Breast epithelium (tissue), 4 donors: ENCODE results near the gene UGT1A10. TPM values are rescaled to one million over a fixed set of nuclear protein-coding genes. Genes with fewer than 3 reads are reported as not detected.
"Not testable (repeated sequence)": the region's sequence is repeated elsewhere in the genome, so short reads cannot be mapped to it uniquely, and the experiment has no call there.

ENCODE experiments used
- DNase-seq, 2 donors: peaks; one replicate each; pipeline ENCODE4 v3.0.0-alpha.2; 2019; ENCODE audit warnings: low spot score in 2 of 2
- H3K27ac ChIP-seq, 2 donors: fragments of 200-600 bp; sonication (generic) in 1 of 2; one replicate each; pipeline ENCODE4 v1.5.1; 2016 to 2019; ENCODE audit warnings: mild to moderate bottlenecking in 1 of 2
- H3K27me3 ChIP-seq, 2 donors: fragments of 200-600 bp; sonication (generic) in 1 of 2; one replicate each; pipeline versions ENCODE4 v1.5.1 to v1.6.0; 2017 to 2019; ENCODE audit warnings: control low read depth in 1 of 2, mild to moderate bottlenecking in 1 of 2
- H3K36me3 ChIP-seq: fragments of 200-600 bp; one replicate; pipeline ENCODE4 v1.5.1; 2019
- H3K4me1 ChIP-seq, 2 donors: fragments of 200-600 bp; sonication (generic); one replicate each; pipeline ENCODE4 v1.5.1; 2016 to 2019; ENCODE audit warnings: control low read depth in 1 of 2
- H3K4me3 ChIP-seq, 3 donors: fragments of 200-600 bp; sonication (generic); 1 replicate in 2 of 3; 2 replicates in 1 of 3; pipeline ENCODE4 v1.5.1; 2016 to 2019; ENCODE audit warnings: mild to moderate bottlenecking in 3 of 3, moderate library complexity in 2 of 3
- H3K9me3 ChIP-seq, 2 donors: fragments of 200-600 bp; sonication (generic) in 1 of 2; one replicate each; pipeline ENCODE4 v1.5.1; 2016 to 2019; ENCODE audit warnings: control low read depth in 1 of 2
- POLR2A ChIP-seq: fragments of 450-650 bp; IDR thresholded peaks from one replicate; pipeline ENCODE4 v1.6.1; 2016; ENCODE audit warnings: antibody characterized with exemption, mild to moderate bottlenecking, moderate library complexity
- POLR2AphosphoS5 ChIP-seq, 3 donors: sonication (generic); formaldehyde crosslinking; IDR thresholded peaks; one replicate each; pipeline ENCODE4 v1.6.1; 2017; ENCODE audit warnings: antibody characterized with exemption in 3 of 3
- intact Hi-C: fragments of 100-400 bp; cut with DNase I; formaldehyde crosslinking; loops from one replicate; pipeline ENCODE4 v1.15.1; 2023; ENCODE audit warnings: low total_unique reads
- total RNA-seq, 3 donors: library from RNA; depleted of rRNA; stranded (reverse); fragments of >200 nt; gene quantifications; one replicate each; pipeline ENCODE4 v1.1.0, GENCODE V29; 2016
- TF ChIP-seq, protein P1 (sequence below), 3 donors: fragments of 450-650 bp; IDR thresholded peaks; one replicate each; pipeline ENCODE4 v1.5.1; 2016 to 2017; ENCODE audit warnings: antibody characterized with exemption in 3 of 3, mild to moderate bottlenecking in 3 of 3, moderate library complexity in 3 of 3

Gene UGT1A10
- total RNA-seq, 3 donors from 2014 or later: not detected

DNA sequence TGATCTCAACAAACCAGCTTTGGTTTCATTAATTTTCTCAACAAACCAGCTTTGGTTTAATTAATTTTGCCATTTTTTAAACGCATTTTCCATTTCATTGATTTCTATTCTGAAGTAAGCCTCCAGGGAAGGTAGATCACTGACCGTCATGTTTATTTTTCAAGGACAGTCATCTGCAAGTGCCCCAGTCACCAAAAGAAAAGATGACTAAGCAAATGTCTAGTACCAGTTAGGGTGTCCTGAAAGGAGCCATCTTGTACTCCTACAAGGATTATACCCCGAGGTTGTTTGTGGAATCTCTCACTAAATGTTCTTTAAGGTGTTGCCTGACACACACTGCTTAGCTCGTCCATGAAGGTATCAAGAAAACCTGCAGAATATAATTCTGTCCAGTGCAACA, 25.0 kb upstream of the UGT1A10 start:
- H3K4me1 ChIP-seq: no peaks in the 10 kb centered on the region
- H3K36me3 ChIP-seq: no peaks in the 10 kb centered on the region
- peaks cover 5 to 19% of the 10 kb centered on the region in 2 donors for H3K9me3 ChIP-seq
- H3K4me3 ChIP-seq: no peak overlapping the region
- no peaks in the 10 kb centered on the region for H3K27me3 ChIP-seq
- no peak for TF ChIP-seq POLR2A
- TF ChIP-seq, protein P1, sequence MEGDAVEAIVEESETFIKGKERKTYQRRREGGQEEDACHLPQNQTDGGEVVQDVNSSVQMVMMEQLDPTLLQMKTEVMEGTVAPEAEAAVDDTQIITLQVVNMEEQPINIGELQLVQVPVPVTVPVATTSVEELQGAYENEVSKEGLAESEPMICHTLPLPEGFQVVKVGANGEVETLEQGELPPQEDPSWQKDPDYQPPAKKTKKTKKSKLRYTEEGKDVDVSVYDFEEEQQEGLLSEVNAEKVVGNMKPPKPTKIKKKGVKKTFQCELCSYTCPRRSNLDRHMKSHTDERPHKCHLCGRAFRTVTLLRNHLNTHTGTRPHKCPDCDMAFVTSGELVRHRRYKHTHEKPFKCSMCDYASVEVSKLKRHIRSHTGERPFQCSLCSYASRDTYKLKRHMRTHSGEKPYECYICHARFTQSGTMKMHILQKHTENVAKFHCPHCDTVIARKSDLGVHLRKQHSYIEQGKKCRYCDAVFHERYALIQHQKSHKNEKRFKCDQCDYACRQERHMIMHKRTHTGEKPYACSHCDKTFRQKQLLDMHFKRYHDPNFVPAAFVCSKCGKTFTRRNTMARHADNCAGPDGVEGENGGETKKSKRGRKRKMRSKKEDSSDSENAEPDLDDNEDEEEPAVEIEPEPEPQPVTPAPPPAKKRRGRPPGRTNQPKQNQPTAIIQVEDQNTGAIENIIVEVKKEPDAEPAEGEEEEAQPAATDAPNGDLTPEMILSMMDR (IDR thresholded peaks at IDR 0.05): no peak
- TF ChIP-seq POLR2AphosphoS5 (IDR thresholded peaks at IDR 0.05): no peak
- intact Hi-C loops: no loop called here
- no peak for DNase-seq
- no peak overlapping the region for H3K27ac ChIP-seq

DNA sequence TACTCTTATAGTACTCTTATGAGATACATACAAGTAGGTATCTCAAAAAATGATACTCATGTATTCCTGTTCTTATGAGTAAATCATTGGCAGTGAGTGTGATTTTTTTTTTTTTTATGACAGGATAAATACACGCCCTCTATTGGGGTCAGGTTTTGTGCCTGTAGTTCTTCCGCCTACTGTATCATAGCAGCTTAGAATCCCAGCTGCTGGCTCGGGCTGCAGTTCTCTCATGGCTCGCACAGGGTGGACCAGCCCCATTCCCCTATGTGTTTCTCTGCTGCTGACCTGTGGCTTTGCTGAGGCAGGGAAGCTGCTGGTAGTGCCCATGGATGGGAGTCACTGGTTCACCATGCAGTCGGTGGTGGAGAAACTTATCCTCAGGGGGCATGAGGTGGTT, 18.8 kb upstream of the UGT1A10 start, which contains the start of gene UGT1A8:
UGT1A8 (plus strand) TSS at position 158 of the 400 bp plus-strand sequence; CDS start at position 233, 75 bp downstream.
- intact Hi-C loops, H3K36me3 ChIP-seq, DNase-seq, H3K9me3 ChIP-seq, H3K4me3 ChIP-seq, H3K27me3 ChIP-seq, H3K27ac ChIP-seq, H3K4me1 ChIP-seq: not testable (repeated sequence)

DNA sequence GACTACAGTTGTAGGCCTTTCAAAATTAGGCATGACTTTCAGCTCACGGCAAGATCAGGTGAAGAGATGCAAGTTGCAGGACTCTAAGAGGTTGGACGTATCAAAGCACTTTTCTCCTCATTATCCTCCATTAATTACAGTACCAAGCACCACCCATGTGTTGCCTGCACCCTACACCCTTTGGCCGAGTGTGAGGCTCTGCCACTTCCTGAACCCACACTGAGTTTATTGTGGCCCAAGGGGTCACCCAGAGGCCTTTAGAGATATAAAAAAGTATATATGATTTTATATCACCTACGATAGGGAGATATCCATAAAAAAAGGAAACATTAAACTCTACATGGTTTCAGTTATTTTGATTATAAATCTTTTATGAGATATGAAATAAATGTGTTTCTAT, 16.0 kb upstream of the UGT1A10 start:
- Histone ChIP-seq H3K36me3 (no peaks in the 10 kb centered on the region), H3K4me1 (no peaks in the 10 kb centered on the region), H3K4me3 (no peak overlapping the region), H3K27ac (no peak overlapping the region), H3K9me3 (no peaks in the 10 kb centered on the region), H3K27me3 (no peaks in the 10 kb centered on the region)
- TF ChIP-seq POLR2A (no peak), POLR2AphosphoS5 (IDR thresholded peaks at IDR 0.05) (no peak)
- TF ChIP-seq, protein P1 (IDR thresholded peaks at IDR 0.05): no peak
- intact Hi-C loops: no loop called here
- no peak for DNase-seq

DNA sequence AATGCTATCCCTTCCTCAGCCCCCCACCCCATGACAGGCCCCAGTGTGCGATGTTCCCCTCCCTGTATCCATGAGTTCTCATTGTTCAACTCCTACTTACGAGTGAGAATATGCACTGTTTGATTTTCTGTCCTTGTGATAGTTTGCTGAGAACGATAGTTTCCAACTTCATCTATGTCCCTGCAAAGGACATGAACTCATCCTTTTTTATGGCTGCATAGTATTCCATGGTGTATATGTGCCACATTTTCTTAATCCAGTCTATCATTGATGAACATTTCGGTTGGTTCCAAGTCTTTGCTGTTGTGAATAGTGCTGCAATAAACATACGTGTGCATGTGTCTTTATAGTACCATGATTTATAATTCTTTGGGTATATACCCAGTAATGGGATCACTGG, 14.4 kb upstream of the UGT1A10 start:
- intact Hi-C loops, DNase-seq, H3K4me3 ChIP-seq, H3K27me3 ChIP-seq, H3K9me3 ChIP-seq, H3K27ac ChIP-seq, H3K36me3 ChIP-seq, H3K4me1 ChIP-seq: not testable (repeated sequence)

DNA sequence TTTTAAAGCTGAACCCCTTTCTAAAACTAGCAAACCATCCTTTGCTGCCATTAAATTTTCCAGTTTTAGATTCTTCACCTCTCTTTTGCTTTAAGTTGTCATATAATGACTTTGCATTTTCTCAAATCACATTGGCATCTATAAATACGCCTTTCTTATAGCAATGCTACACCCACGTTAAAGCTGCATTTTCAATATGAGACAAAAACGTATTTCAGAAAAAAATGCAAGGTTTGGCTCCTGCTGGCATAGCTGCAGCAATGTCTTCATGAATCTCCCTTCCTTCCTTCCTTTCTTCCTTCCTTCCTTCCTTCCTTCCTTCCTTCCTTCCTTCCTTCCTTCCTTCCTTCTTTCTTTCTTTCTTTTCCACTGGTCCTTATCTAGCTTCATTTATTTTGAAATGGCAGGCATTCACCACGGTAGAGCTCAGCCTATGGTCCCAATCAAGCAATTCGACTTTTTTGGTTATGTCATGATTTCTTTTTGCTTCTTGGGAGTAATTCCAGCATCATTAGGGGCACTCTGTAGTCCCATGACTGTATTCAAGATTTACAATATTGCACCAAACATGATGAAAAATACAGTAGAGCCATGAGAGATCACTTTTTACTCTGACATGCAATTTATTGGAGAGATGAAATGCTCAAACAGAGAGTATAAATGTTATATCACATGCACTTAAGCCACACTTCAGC, 8.8 kb upstream of the UGT1A10 start:
- H3K9me3 ChIP-seq: peaks cover 0 to 19% of the 10 kb centered on the region in 2 donors
- TF ChIP-seq, protein P1 (IDR thresholded peaks at IDR 0.05): no peak
- TF ChIP-seq POLR2AphosphoS5 (IDR thresholded peaks at IDR 0.05): no peak
- TF ChIP-seq POLR2A: no peak
- DNase-seq: no peak
- intact Hi-C loops: no loop called here
- no peaks in the 10 kb centered on the region for H3K36me3 ChIP-seq
- no peak overlapping the region for H3K27ac ChIP-seq
- H3K4me3 ChIP-seq: no peak overlapping the region
- no peaks in the 10 kb centered on the region for H3K27me3 ChIP-seq
- H3K4me1 ChIP-seq: no peaks in the 10 kb centered on the region

DNA sequence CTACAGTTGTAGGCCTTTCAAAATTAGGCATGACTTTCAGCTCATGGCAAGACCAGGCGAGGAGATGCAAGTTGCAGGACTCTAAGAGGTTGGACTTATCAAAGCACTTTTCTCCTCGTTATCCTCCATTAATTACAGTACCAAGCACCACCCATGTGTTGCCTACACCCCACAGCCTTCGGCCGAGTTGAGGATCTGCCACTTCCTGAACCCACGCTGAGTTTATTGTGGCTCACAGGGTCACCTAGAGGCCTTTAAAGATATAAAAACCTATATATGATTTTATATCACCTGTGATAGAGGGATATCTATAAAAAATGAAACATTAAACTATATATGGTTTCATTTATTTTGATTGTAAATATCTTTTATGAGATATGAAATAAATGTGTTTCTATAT, 2.6 kb downstream of the UGT1A10 start:
- TF ChIP-seq POLR2A (no peak), POLR2AphosphoS5 (IDR thresholded peaks at IDR 0.05) (no peak)
- TF ChIP-seq, protein P1 (IDR thresholded peaks at IDR 0.05): no peak

More for the DNA sequence above, 2.6 kb downstream of the UGT1A10 start:
- Histone ChIP-seq H3K4me3 (no peak overlapping the region), H3K36me3 (no peaks in the 10 kb centered on the region), H3K27me3 (no peaks in the 10 kb centered on the region), H3K4me1 (no peaks in the 10 kb centered on the region), H3K27ac (no peak overlapping the region), H3K9me3 (peaks cover 6 to 9% of the 10 kb centered on the region in 2 donors)
- intact Hi-C loops: no loop called here
- DNase-seq: no peak
